BLaER1 (cell line): ENCODE measurements around the gene BMP7.
A peak's percentile ranks its signal among the peaks of the same experiment; 100 is the strongest.

Experiments used
- H3K27ac ChIP-seq: shearing (Covaris generic); formaldehyde crosslinking; 2 replicates; pipeline ENCODE4 v1.8.1; 2022
- H3K27me3 ChIP-seq: shearing (Covaris generic); formaldehyde crosslinking; 2 replicates; pipeline ENCODE4 v1.8.1; 2022
- H3K36me3 ChIP-seq: shearing (Covaris generic); formaldehyde crosslinking; 2 replicates; pipeline ENCODE4 v1.8.1; 2022
- H3K4me1 ChIP-seq: shearing (Covaris generic); formaldehyde crosslinking; 2 replicates; pipeline ENCODE4 v1.8.1; 2022
- H3K4me2 ChIP-seq: shearing (Covaris generic); formaldehyde crosslinking; 2 replicates; pipeline ENCODE4 v1.8.1; 2022
- H3K4me3 ChIP-seq: shearing (Covaris generic); formaldehyde crosslinking; 2 replicates; pipeline ENCODE4 v1.8.1; 2022
- H3K9ac ChIP-seq: shearing (Covaris generic); formaldehyde crosslinking; 2 replicates; pipeline ENCODE4 v1.8.1; 2022
- H3K9me3 ChIP-seq: shearing (Covaris generic); formaldehyde crosslinking; 2 replicates; pipeline ENCODE4 v1.8.1; 2022
- H4K20me1 ChIP-seq: shearing (Covaris generic); formaldehyde crosslinking; 2 replicates; pipeline ENCODE4 v1.8.1; 2022
- Cebpa-rat ChIP-seq: shearing (Covaris generic); IDR thresholded peaks from 2 replicates; pipeline ENCODE4 v1.8.1; 2022

The BMP7 gene

DNA sequence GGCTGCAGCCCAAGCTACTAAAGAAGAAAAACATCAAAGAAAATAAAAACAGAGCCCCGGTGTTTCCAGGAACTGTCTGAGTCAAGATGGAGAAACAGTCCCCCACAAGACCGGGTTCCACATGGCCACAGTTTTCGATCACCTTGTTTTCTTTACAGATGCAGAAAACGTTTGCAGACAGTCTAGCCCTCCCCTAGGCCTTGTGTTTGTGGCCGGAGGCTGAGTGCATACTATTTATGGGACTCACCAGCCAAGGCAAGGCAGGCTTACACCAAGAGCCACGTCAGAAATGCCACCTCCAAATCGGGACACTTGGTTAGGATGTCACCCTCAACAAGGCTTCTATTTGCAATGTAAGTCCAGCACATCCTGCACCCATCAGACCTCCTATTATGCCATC lies 97.3 kb downstream of the BMP7 start:
- H4K20me1 ChIP-seq, result no peaks in the 10 kb centered on the region
- no peaks in the 10 kb centered on the region for H3K36me3 ChIP-seq

DNA sequence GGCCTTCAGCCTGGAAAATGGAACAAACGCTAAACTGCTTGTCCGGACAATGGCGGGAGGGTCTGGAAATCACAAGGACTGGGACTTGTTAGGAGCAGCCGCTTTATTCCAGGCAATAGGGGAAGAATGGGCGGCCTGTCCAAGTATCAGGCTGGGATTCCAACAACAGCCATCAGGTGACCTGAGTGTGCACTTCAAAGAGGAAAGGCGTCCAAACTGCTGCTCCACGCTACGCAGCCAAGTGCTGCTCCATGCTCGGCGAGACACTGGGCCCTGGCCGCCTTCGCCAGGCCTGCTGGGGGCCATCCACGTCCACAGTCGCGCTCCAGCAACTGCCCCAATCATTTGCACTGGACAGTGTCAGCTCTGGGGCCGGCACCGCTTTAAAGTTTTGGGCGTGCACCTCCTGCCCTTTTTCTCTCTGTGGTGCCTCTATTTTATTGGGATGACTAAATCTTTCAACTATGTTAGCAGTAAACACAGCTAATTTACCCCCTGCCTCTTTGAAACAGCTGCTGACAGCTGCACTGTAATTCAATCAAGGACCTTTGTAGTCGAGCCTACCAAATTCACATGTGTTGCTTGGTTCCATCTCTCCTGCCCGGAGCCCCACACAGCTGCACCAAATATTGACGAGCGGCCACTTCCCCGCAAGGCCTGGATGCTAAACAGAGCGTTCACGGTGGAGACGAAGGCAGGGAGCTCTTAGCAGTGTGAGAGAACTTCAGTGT lies 98.3 kb downstream of the BMP7 start:
- Histone ChIP-seq H4K20me1 (no peaks in the 10 kb centered on the region), H3K36me3 (no peaks in the 10 kb centered on the region), H3K4me1 (peaks cover 21% of the 10 kb centered on the region), H3K27ac (no peak overlapping the region), H3K9ac (no peak overlapping the region), H3K4me3 (no peak overlapping the region), H3K4me2 (no peak overlapping the region), H3K27me3 (no peaks in the 10 kb centered on the region), H3K9me3 (peaks cover 18% of the 10 kb centered on the region)
- TF ChIP-seq Cebpa-rat, result no peak

More for the DNA sequence above, 97.3 kb downstream of the BMP7 start:
- Histone ChIP-seq H3K4me3 (no peak overlapping the region), H3K27ac (no peak overlapping the region), H3K4me1 (peaks cover 21% of the 10 kb centered on the region), H3K27me3 (no peaks in the 10 kb centered on the region), H3K9ac (no peak overlapping the region), H3K4me2 (no peak overlapping the region), H3K9me3 (peaks cover 10% of the 10 kb centered on the region)
- no peak for TF ChIP-seq Cebpa-rat

DNA sequence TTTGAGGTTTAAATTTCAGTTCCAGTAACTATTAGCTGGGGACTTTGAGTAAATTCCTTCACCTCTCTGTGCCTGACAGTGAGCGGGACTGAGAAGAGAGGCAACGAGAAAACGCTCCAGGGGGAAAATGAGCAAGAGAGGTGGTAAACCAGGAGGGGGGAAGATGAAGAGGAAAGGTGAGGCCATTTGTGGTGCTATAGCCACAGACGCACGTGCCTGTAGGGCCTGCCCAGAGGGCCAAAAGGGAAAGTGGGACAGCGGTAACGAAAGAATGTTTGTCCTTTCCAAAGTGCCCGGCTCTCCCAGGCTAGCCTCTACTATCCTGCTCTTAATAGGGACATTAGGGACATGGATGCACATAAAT lies 99.2 kb downstream of the BMP7 start:
- no peak for TF ChIP-seq Cebpa-rat
- Histone ChIP-seq H3K4me3 (no peak overlapping the region), H3K27me3 (no peaks in the 10 kb centered on the region), H3K9me3 (peaks cover 21% of the 10 kb centered on the region), H3K9ac (no peak overlapping the region), H3K27ac (no peak overlapping the region), H3K4me1 (peaks cover 21% of the 10 kb centered on the region), H3K4me2 (no peak overlapping the region), H4K20me1 (no peaks in the 10 kb centered on the region), H3K36me3 (no peaks in the 10 kb centered on the region)

DNA sequence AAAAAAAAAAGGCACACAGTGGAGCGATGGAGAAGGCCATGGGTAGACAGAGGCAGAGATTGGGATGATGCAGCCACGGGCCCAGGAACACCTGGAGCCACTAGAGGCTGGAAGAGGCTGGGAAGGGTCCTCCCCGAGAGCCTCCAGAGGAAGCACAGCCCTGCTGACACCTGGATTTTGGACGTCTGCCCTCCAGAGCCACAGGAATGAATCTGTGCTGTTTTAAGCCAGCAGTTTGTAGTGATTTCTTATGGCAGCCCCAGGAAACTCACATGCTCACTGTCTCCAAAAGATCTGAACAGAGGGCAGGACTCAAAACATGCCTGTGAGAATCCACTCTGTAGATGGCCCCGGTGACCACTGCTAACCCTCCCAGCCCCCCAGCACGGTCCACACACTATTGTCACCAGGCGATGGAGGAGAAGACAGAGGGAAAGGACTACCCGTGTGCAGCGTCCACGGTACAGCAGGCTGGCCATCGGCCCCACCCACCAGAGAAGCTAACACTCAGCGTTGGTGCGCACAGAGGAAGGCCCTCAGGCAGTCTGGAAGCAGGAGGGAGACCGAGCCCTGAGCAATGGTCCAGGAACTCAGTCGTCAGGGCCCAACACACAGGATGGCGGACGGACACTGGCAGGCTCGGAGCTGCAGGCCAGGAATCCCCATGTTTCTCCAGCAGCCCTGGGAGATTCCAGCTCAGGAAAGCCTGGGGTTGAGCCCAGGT lies 99.7 kb downstream of the BMP7 start:
- Histone ChIP-seq H3K4me2 (peak overlapping the region; percentile 22), H3K9ac (no peak overlapping the region), H3K36me3 (no peaks in the 10 kb centered on the region), H3K27ac (no peak overlapping the region), H3K4me1 (peaks cover 17% of the 10 kb centered on the region), H3K9me3 (peaks cover 21% of the 10 kb centered on the region), H3K4me3 (no peak overlapping the region), H4K20me1 (no peaks in the 10 kb centered on the region), H3K27me3 (no peaks in the 10 kb centered on the region)
- TF ChIP-seq Cebpa-rat, result no peak

DNA sequence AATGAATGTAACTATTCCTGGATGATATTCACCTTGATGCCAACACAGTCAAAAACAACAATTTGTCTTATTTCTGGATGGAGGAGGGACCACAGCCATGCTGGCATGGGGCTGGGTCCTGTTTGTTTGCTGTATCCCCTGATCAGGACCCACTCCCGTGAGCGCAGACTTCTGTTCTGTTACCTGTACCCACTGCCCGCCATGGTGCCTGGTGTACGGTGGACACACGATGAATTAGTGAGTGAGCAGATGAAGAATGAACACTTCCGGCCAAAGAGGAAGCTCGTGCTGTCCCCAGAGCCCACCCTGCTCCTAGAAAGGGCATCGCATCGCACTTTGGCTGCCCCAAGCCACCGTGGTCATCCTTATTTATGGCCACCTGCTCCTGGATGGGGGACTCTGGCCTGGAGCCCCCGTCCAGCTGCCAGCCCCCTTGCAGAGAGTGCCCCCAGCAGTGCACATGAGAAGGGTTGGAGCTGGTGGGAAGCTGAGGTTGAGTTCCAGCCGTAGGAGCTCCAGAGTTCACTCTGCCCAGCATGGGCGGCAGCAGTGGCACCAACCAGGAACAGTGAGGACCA lies 100.9 kb downstream of the BMP7 start:
- TF ChIP-seq Cebpa-rat, result no peak
- H3K36me3 ChIP-seq, result no peaks in the 10 kb centered on the region
- H3K4me2 ChIP-seq, result no peak overlapping the region
- no peak overlapping the region for H3K9ac ChIP-seq
- H3K4me3 ChIP-seq, result no peak overlapping the region
- H3K27me3 ChIP-seq, result no peaks in the 10 kb centered on the region
- no peaks in the 10 kb centered on the region for H4K20me1 ChIP-seq
- H3K4me1 ChIP-seq, result peaks cover 19% of the 10 kb centered on the region
- no peak overlapping the region for H3K27ac ChIP-seq
- peaks cover 21% of the 10 kb centered on the region for H3K9me3 ChIP-seq

DNA sequence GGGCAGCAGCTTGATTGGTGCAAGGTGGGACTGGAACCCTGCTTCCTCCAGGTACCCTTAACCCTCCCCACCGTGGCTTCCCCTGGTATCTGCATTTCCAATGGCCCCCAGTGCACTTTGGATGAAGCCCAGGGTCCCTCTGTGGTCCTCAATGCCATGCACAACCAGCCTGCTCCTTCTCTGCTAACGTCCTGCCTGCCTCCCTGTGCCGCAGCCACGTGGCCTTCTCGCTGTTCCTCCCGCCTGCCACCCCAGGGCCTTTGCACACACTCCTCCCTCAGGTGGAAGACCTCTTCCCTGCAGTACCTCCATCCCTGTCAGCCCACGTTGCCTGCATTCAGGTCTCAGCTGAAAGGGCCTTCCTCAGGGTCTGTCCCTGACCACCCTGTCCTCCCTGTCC lies 101.6 kb downstream of the BMP7 start:
- Histone ChIP-seq H3K27ac (no peak overlapping the region), H4K20me1 (no peaks in the 10 kb centered on the region), H3K4me3 (no peak overlapping the region), H3K4me1 (peaks cover 24% of the 10 kb centered on the region), H3K27me3 (no peaks in the 10 kb centered on the region), H3K36me3 (no peaks in the 10 kb centered on the region), H3K4me2 (no peak overlapping the region), H3K9ac (no peak overlapping the region), H3K9me3 (peaks cover 21% of the 10 kb centered on the region)
- no peak for TF ChIP-seq Cebpa-rat

DNA sequence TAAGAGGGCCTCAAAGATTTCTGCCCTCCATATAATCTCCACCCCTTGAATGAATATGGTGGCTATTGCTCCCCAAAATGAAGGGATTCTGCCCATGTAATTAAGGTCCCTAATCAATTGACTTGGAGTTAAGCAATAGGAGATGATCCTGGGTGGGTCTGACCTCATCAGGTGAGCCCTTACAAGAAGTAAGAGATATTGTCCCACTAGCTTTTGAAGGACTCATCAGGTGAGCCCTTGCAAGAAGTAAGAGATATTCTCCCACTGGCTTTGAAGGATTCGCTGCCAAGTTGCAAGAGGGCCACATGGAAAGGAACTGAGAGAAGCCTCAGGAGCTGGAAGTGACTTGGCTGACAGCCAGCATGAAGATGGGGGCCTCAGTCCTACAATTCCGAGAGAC lies 103.4 kb downstream of the BMP7 start:
- Histone ChIP-seq H3K4me3 (no peak overlapping the region), H3K9me3 (peaks cover 21% of the 10 kb centered on the region), H3K9ac (no peak overlapping the region), H3K36me3 (no peaks in the 10 kb centered on the region), H3K4me2 (no peak overlapping the region), H3K4me1 (peaks cover 24% of the 10 kb centered on the region), H3K27me3 (no peaks in the 10 kb centered on the region), H4K20me1 (no peaks in the 10 kb centered on the region), H3K27ac (no peak overlapping the region)
- no peak for TF ChIP-seq Cebpa-rat

DNA sequence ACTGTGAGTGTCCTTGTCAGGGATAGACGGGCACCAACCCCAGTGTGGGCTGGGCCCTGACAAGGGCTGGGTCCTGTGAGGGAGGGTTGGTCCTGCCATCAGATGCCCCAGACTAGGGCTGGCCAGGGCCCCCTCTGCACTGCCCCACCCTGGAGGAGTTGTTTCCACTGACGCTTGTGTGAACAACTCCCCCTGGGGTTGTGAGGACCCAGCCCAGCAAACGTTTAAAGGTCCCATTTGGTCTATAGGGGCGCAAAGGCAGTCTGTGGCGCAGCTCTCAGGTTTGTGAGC lies 104.1 kb downstream of the BMP7 start:
- no peak for TF ChIP-seq Cebpa-rat
- Histone ChIP-seq H3K4me2 (no peak overlapping the region), H4K20me1 (no peaks in the 10 kb centered on the region)

DNA sequence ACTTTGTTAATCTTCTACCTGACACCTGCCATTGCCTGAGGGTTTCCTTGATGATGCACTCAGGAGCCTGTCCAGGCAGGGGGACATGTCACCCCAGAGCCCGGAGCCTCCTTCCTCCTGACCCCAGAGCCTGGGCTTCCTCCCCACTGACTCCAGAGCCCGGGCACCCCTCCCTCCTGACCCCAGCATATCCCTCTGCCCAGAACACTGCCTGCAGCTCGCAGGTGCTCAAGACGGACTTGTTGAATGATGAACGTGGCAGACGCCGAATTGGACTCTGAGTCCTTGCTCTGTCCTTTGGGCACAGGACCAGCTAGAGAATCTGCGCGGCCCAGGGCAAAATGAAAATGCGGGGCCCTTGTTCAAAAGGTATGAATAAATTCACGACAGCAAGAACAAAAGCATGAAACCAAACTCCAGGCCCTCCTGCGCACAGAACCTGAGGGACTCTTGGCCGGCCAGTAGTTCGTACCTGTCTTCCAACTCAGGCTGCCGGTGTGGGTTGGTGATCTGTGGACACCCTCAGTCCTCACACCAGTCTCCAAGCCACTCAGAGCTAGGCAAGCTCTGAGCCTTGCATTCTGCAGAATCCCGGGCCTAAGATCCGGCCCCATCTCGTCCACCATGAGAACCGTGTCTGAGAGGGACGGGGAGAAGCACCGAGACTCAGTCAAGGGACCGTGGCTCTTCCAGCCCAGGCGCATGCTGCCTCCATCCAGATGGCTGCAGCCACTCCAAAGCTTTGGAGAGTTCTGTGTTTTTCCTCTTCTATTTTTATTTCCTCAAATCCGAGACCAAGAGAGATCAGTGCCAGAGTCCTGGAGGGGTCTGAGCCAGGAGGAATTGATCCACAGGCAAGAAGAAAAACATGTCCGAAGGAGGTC lies 104.7 kb downstream of the BMP7 start:
- Histone ChIP-seq H3K9me3 (peaks cover 21% of the 10 kb centered on the region), H3K4me2 (no peak overlapping the region), H3K4me3 (no peak overlapping the region), H3K36me3 (no peaks in the 10 kb centered on the region), H3K4me1 (peaks cover 26% of the 10 kb centered on the region), H4K20me1 (no peaks in the 10 kb centered on the region), H3K27ac (no peak overlapping the region), H3K9ac (no peak overlapping the region), H3K27me3 (no peaks in the 10 kb centered on the region)
- no peak for TF ChIP-seq Cebpa-rat

More for the DNA sequence above, 104.1 kb downstream of the BMP7 start:
- no peak overlapping the region for H3K4me3 ChIP-seq
- no peak overlapping the region for H3K9ac ChIP-seq
- no peaks in the 10 kb centered on the region for H3K27me3 ChIP-seq
- H3K9me3 ChIP-seq, result peaks cover 21% of the 10 kb centered on the region
- H3K27ac ChIP-seq, result no peak overlapping the region
- peaks cover 26% of the 10 kb centered on the region for H3K4me1 ChIP-seq
- H3K36me3 ChIP-seq, result no peaks in the 10 kb centered on the region
